IMR-90 (cell line): ENCODE results near the gene TMCC3. TPM values are rescaled to one million over a fixed set of nuclear protein-coding genes. Genes with fewer than 3 reads are reported as not detected.

Experiments used
- ATAC-seq: fragments of 200-7000 bp; cut with Tn5 transposase; 2 replicates; pipeline ENCODE4 v1.9.1; 2020; ENCODE audit warnings: low read depth, mild to moderate bottlenecking, moderate library complexity
- BruUV-seq: library from RNA; stranded (reverse); fragments of 400-500 nt; replicated peaks from 2 replicates; lab custom pipeline; 2021; lab: Mats Ljungman, UMichigan
- CTCF ChIA-PET: fragments of 300-600 bp; formaldehyde crosslinking; extraction: SDS; loops from one replicate; lab custom pipeline; 2021; ENCODE audit warnings: antibody characterized with exemption; lab: Yijun Ruan, JAX
- POLR2A ChIA-PET: fragments of 300-600 bp; sonication (Branson Sonifier 250); formaldehyde crosslinking; loops from one replicate; lab custom pipeline; 2022; ENCODE audit warnings: antibody characterized with exemption; ENCODE audit not compliant: unreplicated experiment; lab: Charles Lee
- DNase-seq: peaks from one replicate; pipeline ENCODE4 v3.0.0; 2013
- H2AFZ ChIP-seq: replicated peaks from 2 replicates; pipeline ENCODE3; 2013; ENCODE audit warnings: low read length, mild to moderate bottlenecking; ENCODE audit not compliant: poor library complexity
- H2AK5ac ChIP-seq: 2 replicates; pipeline ENCODE4 v1.6.1; 2013; ENCODE audit warnings: low read depth, low read length, inconsistent platforms
- H2AK9ac ChIP-seq: replicated peaks from 2 replicates; pipeline ENCODE3; 2013; ENCODE audit warnings: mild to moderate bottlenecking, low read depth, low read length, moderate library complexity; ENCODE audit not compliant: poor library complexity
- H2BK120ac ChIP-seq: 2 replicates; pipeline ENCODE4 v1.6.1; 2013; ENCODE audit warnings: low read depth, low read length, inconsistent platforms
- H2BK15ac ChIP-seq: 3 replicates; pipeline ENCODE4 v1.6.1; 2013; ENCODE audit warnings: low read depth, low read length, inconsistent platforms
- H2BK20ac ChIP-seq: 2 replicates; pipeline ENCODE4 v1.6.1; 2013; ENCODE audit warnings: low read depth, mild to moderate bottlenecking, inconsistent platforms, low read length, moderate library complexity
- H2BK5ac ChIP-seq: 2 replicates; pipeline ENCODE4 v1.6.1; 2013; ENCODE audit warnings: mild to moderate bottlenecking, low read depth, low read length, inconsistent platforms; ENCODE audit not compliant: poor library complexity, severe bottlenecking
- H3K14ac ChIP-seq: replicated peaks from 2 replicates; pipeline ENCODE4 v1.6.1; 2013; ENCODE audit warnings: low read depth, low read length, inconsistent platforms
- H3K18ac ChIP-seq: 2 replicates; pipeline ENCODE4 v1.6.1; 2013; ENCODE audit warnings: low read depth, low read length, control low read depth
- H3K23ac ChIP-seq: 2 replicates; pipeline ENCODE4 v1.6.1; 2013; ENCODE audit warnings: low read depth, low read length, inconsistent platforms
- H3K27ac ChIP-seq: 2 replicates; pipeline ENCODE4 v1.5.1; 2013; ENCODE audit warnings: mild to moderate bottlenecking, control low read depth, low read length; ENCODE audit not compliant: insufficient read depth
- H3K27me3 ChIP-seq: 2 replicates; pipeline ENCODE4 v1.6.1; 2013; ENCODE audit warnings: low read length; ENCODE audit not compliant: control insufficient read depth, insufficient read depth
- H3K36me3 ChIP-seq: 2 replicates; pipeline ENCODE4 v1.6.1; 2013; ENCODE audit warnings: low read length, mixed read lengths; ENCODE audit not compliant: control insufficient read depth, insufficient read depth
- H3K4ac ChIP-seq: 2 replicates; pipeline ENCODE4 v1.6.1; 2013; ENCODE audit warnings: low read depth, low read length, inconsistent platforms
- H3K4me1 ChIP-seq: 2 replicates; pipeline ENCODE4 v1.6.1; 2013; ENCODE audit warnings: low read length, mixed read lengths; ENCODE audit not compliant: control insufficient read depth, insufficient read depth
- H3K4me2 ChIP-seq: 2 replicates; pipeline ENCODE4 v1.6.1; 2013; ENCODE audit warnings: low read depth, mild to moderate bottlenecking, control low read depth, low read length, moderate library complexity
- H3K4me3 ChIP-seq: 2 replicates; pipeline ENCODE4 v1.5.1; 2013; ENCODE audit warnings: low read depth, mild to moderate bottlenecking, control low read depth, low read length, moderate library complexity; ENCODE audit not compliant: insufficient read depth
- H3K56ac ChIP-seq: 2 replicates; pipeline ENCODE4 v1.6.1; 2013; ENCODE audit warnings: low read length, inconsistent platforms; ENCODE audit not compliant: insufficient read depth; ENCODE audit errors: extremely low read depth
- H3K79me1 ChIP-seq, 2 experiments: 2 replicates each; pipeline ENCODE4 v1.6.1; 2013; ENCODE audit warnings: low read length in 2 of 2, inconsistent platforms in 1 of 2, low read depth in 1 of 2
- H3K9ac ChIP-seq: 2 replicates; pipeline ENCODE4 v1.6.1; 2013; ENCODE audit warnings: low read depth, low read length, control low read depth
- H3K9me1 ChIP-seq: 2 replicates; pipeline ENCODE4 v1.6.1; 2013; ENCODE audit warnings: low read length, inconsistent platforms; ENCODE audit not compliant: insufficient read depth
- H3K9me3 ChIP-seq: 2 replicates; pipeline ENCODE4 v1.6.1; 2013; ENCODE audit warnings: low read length; ENCODE audit not compliant: control insufficient read depth, insufficient read depth
- H4K20me1 ChIP-seq: 2 replicates; pipeline ENCODE4 v1.6.1; 2013; ENCODE audit warnings: low read length, inconsistent platforms; ENCODE audit not compliant: insufficient read depth
- H4K5ac ChIP-seq: 2 replicates; pipeline ENCODE4 v1.6.1; 2013; ENCODE audit warnings: mild to moderate bottlenecking, low read depth, low read length, control low read depth
- H4K8ac ChIP-seq, 2 experiments: 2 replicates each; pipeline ENCODE4 v1.6.1; 2013; ENCODE audit warnings: low read depth in 2 of 2, low read length in 2 of 2, control low read depth in 1 of 2, inconsistent platforms in 1 of 2
- H4K91ac ChIP-seq: 2 replicates; pipeline ENCODE4 v1.6.1; 2013; ENCODE audit warnings: low read depth, low read length, inconsistent platforms; ENCODE audit not compliant: insufficient read depth
- CEBPB ChIP-seq: IDR thresholded peaks from 2 replicates; pipeline ENCODE4 v1.6.1; 2012; ENCODE audit warnings: low read depth, low read length, improper control_type of control experiment
- MAZ ChIP-seq: IDR thresholded peaks from 2 replicates; pipeline ENCODE4 v1.6.1; 2012; ENCODE audit warnings: low read depth, mild to moderate bottlenecking, low read length, improper control_type of control experiment, moderate library complexity, borderline replicate concordance
- NFE2L2 ChIP-seq: fragments of 150-350 bp; IDR thresholded peaks from 2 replicates; pipeline ENCODE4 v1.6.1; 2016; ENCODE audit warnings: low read depth, mild to moderate bottlenecking, low read length
- RFX5 ChIP-seq: IDR thresholded peaks from 2 replicates; pipeline ENCODE4 v1.8.0; 2012; ENCODE audit warnings: low read depth, mild to moderate bottlenecking, low read length, moderate library complexity
- whole genome bisulfite sequencing, 2 experiments: methylation state at CpG; one replicate each; pipeline versions ENCODE4 v1.1.5 to v1.1.7; 2013; ENCODE audit warnings: missing lambda C conversion rate in 2 of 2; ENCODE audit not compliant: insufficient read length in 1 of 2; ENCODE audit errors: extremely low coverage in 2 of 2; 5-methylcytosine and 5-hydroxymethylcytosine counted together
- dilution Hi-C: fragments of 300-500 bp; cut with HindIII; formaldehyde crosslinking; loops from one replicate; pipeline ENCODE4 v1.14.3; 2018; ENCODE audit warnings: low sequenced_read_pairs; ENCODE audit not compliant: unreplicated experiment
- in situ Hi-C: fragments of 300-500 bp; cut with MboI; formaldehyde crosslinking; loops from 3 replicates; pipeline ENCODE4 v1.14.3; 2019; ENCODE audit warnings: low sequenced_read_pairs, inconsistent platforms, mixed read lengths
- intact Hi-C: fragments of 100-400 bp; cut with micrococcal nuclease; formaldehyde crosslinking; loops from 2 replicates; pipeline ENCODE4 v1.10.0; 2022
- polyA plus RNA-seq, 3 experiments: library from polyadenylated mRNA; depleted of rRNA; stranded (reverse); fragments of >200 nt; gene quantifications; 2 replicates each; pipeline ENCODE4 v1.2.3, GENCODE V29; 2012; ENCODE audit warnings: low replicate concordance in 1 of 3
- total RNA-seq: library from RNA; depleted of rRNA; stranded (reverse); fragments of >200 nt; gene quantifications from 2 replicates; pipeline ENCODE4 v1.2.3, GENCODE V29; 2012

Gene TMCC3
- total and polyA plus RNA-seq, 2 of the 4 experiments (the other 2 are of a cell fraction) = 0.14 to 0.36 TPM

DNA sequence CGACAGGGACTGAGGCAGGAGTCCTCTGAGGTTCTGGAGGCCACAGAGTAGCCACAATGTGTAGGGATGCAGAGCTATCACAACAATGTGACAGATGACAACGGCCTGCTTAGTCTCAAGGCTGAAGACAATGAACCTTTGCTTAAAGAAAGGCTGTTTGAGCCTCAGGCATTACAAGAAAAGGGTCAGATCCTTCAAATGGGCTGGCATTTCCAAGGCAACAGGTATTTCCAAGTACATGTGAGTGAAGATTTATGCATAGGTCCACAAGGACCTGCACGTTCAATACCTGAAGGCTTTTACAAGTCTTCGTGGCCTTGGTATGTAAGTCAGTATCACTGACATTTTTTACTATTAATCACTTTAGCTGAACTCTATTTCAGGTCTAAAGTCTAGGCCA, 62.0 kb downstream of the TMCC3 start:
- intact Hi-C loops = no loop called here
- no peak overlapping the region for H3K4me2 ChIP-seq
- H3K4me1 ChIP-seq = no peaks in the 10 kb centered on the region
- in situ Hi-C loops = no loop called here
- ChIA-PET CTCF (no interaction called here), POLR2A (no interaction called here)
- no peaks in the 10 kb centered on the region for H4K20me1 ChIP-seq
- no peak overlapping the region for H3K14ac ChIP-seq
- no peak overlapping the region for H3K4me3 ChIP-seq
- TF ChIP-seq RFX5 (no peak), CEBPB (no peak), NFE2L2 (no peak), MAZ (no peak)
- no peaks in the 10 kb centered on the region for H3K79me1 ChIP-seq
- no peak overlapping the region for H3K56ac ChIP-seq
- no peak overlapping the region for H2BK5ac ChIP-seq
- no peak overlapping the region for H2BK20ac ChIP-seq
- no peak overlapping the region for H2AK9ac ChIP-seq
- 60% methylated on average over 2 of the region's 4 CpGs; no CpG with 5 or more reads in 1 of the 2 experiments for WGBS, 2 experiments
- dilution Hi-C loops = no loop called here
- no peak overlapping the region for H3K9ac ChIP-seq
- H3K23ac ChIP-seq = no peak overlapping the region
- no peaks in the 10 kb centered on the region for H3K36me3 ChIP-seq
- no peak for ATAC-seq
- H4K5ac ChIP-seq = no peak overlapping the region
- no peaks in the 10 kb centered on the region for H3K9me3 ChIP-seq
- no peak overlapping the region for H2AK5ac ChIP-seq
- H3K27ac ChIP-seq = no peak overlapping the region
- BruUV-seq = no TSS peak
- no peak overlapping the region for H4K8ac ChIP-seq
- H2BK15ac ChIP-seq = no peak overlapping the region
- H4K91ac ChIP-seq = no peak overlapping the region
- DNase-seq = no peak
- no peak overlapping the region for H2BK120ac ChIP-seq
- H3K27me3 ChIP-seq = peaks cover 9% of the 10 kb centered on the region
- H3K4ac ChIP-seq = no peak overlapping the region
- H2AFZ ChIP-seq = no peak overlapping the region
- no peak overlapping the region for H3K18ac ChIP-seq
- no peaks in the 10 kb centered on the region for H3K9me1 ChIP-seq
